SU-DHL-6 (cell line): ENCODE data around the gene TAPT1.

Experiments
- CTCF ChIP-seq: fragments of 200-600 bp; sonication (generic); IDR thresholded peaks from one replicate; pipeline ENCODE4 v1.5.1; 2017; ENCODE audit warnings: antibody characterized with exemption, mild to moderate bottlenecking, low read length, moderate library complexity; ENCODE audit not compliant: insufficient read depth, poor library complexity, severe bottlenecking
- EZH2phosphoT487 ChIP-seq: fragments of 200-600 bp; sonication (generic), shearing (Covaris generic); conservative IDR thresholded peaks from 2 replicates; pipeline ENCODE4 v1.6.1; 2018; ENCODE audit warnings: mild to moderate bottlenecking, antibody characterized with exemption, low read length, moderate library complexity, mixed read lengths

GRCh38 chr4:16126714-16127113 is 99.6 kb downstream of the TAPT1 start:
- TF ChIP-seq CTCF (no peak), EZH2phosphoT487 (no peak)
